ENCODE data around the gene ITPK1.

GRCh38 chr14:93051600-93052546, 63.9 kb downstream of the ITPK1 start:
- TF ChIP-seq, protein P1, sequence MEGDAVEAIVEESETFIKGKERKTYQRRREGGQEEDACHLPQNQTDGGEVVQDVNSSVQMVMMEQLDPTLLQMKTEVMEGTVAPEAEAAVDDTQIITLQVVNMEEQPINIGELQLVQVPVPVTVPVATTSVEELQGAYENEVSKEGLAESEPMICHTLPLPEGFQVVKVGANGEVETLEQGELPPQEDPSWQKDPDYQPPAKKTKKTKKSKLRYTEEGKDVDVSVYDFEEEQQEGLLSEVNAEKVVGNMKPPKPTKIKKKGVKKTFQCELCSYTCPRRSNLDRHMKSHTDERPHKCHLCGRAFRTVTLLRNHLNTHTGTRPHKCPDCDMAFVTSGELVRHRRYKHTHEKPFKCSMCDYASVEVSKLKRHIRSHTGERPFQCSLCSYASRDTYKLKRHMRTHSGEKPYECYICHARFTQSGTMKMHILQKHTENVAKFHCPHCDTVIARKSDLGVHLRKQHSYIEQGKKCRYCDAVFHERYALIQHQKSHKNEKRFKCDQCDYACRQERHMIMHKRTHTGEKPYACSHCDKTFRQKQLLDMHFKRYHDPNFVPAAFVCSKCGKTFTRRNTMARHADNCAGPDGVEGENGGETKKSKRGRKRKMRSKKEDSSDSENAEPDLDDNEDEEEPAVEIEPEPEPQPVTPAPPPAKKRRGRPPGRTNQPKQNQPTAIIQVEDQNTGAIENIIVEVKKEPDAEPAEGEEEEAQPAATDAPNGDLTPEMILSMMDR (conservative IDR thresholded peaks at IDR 0.05): no peak
- TF ChIP-seq ZFX (IDR thresholded peaks at IDR 0.05): no peak
